ENCODE measurements around the gene TSLP.

Gene TSLP

DNA sequence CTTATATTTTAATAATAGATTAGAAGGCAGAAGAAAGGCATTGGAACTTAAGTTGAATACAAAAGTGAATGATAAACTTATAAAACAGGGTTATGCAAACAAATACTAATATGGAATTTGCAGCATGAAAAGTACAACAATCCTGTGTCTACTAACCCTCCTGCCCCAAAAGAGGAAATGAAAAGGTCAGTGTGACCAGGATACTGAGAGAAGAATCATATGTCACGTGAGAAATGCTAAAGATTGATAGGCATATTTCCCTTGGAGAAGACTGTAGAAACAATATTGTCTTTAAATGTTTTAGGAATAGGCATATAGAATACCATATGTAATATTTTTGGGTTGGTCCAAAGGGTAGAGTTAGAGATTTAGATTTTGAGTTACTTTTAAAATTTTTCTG, 24.5 kb downstream of the TSLP start:
- no peak for DNase-seq (ENCODE audit: low read depth, low spot score)

DNA sequence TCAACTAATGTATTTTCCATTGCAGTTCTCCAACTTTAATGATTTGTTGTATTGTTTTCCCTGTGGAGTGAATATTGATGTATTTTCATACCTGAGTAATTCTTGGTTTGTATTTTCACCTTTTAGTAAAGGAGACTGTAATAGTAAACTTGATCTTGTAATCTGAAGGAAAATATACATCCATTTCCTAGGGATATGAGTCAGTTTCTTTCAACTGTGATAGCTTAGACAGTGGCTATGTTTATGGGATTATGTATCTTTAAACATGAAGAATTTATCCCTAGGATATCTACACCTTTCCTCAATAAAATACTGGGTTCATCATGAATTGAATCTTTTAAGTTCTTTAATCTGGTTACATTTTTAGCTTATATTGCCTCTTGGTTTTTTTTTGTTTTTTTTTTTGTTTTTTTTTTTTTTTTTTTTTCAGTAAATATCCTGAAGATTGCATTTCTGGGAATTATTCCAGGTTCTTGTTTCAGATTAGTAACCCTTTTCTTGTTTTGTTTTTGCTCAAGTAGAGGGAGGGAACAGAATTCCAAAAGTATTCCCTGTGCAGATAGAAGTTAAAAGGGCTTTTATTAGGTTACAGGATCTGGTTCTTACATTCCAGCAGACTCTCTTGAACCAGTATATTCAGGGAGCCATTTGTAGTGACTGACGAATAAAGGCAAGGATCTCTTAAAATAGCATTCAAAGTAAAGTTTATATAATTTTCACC, 27.7 kb downstream of the TSLP start:
- no peak for DNase-seq (ENCODE audit: low read depth, low spot score)

DNA sequence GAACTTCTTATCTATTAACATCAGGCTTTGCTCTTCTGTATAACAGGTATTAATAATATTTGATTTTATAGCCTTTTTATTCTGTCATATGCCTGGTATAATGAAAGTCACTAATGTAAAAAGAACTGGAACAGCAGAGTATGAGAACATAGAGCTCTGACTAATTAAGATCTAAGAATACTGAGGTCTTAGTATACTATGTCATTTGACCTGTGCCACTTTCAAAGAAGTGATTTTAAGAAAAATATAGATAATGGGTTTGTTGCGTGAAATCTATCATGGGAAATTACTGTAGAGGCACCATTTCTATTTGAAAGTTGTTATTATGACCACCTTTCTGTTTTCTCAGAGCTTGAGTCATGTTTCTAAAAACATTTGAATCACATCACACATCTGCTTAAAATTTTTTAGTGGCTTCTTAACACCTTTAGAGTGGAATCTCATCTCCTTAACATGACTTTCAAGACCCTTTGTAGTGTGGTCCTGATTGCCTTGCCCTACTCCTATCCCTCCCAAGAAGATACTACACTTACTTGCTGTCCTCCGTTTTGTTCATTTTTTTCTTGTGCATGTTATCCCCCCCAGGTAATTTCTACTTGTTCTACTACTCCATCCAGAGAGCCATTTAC, 34.9 kb downstream of the TSLP start:
- no peak for DNase-seq (ENCODE audit: low read depth, low spot score)

DNA sequence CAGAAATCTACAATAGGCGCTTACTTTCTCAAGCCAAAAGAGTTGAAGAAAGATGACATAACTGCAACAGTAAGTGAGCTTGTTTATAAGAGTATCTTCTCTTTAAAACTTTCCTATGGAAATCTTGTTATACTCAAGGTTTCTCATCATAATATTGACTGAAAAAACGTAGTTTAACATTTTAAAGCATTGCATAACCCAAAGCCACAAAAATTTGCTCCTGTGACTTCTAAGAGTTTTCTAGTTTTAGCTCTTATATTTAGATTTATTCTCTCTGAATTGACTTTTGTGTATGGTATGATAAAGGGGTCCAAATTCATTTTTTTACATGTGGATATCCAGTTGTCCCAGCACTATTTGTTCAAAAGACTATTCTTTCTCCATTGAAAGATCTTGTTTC, 35.9 kb downstream of the TSLP start:
- no peak for DNase-seq (ENCODE audit: low read depth, low spot score)

DNA sequence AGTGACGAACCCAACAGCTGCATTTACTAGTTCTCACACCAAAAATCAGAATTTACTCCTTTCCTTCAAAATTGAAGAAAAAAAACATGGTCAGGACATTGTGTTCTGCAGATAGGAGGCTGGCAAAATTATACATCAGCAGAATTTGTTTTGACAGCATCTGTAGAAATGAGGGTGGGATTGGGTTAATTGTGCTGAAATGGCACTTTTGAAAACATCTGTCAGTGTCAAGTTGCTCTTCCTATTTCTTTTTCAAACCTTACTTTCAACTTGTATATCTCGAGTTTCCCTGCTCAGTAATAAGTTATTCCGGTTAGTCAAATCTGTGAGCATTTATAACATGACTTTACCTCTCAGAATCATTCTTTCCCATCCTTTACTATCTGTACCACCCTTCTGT, 40.4 kb downstream of the TSLP start:
- DNase-seq (ENCODE audit: low read depth, low spot score), result no peak

DNA sequence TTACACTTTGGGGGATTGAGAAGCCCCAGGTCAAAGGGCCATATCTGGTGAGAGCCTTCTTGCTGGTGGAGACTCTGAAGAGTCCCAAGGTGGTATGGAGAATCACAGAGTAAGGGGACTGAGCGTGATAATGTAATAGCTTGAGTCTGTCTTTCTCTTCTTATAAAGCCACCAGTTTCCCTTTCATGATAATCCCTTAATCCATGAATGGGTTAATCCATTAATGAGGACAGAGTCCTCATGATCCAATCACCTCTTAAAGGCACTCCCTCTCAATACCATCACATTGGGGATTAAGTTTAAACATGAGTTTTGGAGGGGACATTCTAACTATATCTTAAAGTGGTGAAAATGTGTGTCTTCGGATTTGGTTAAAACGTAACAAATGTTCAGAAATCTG, 42.2 kb downstream of the TSLP start:
- no peak for DNase-seq (ENCODE audit: low read depth, low spot score)

DNA sequence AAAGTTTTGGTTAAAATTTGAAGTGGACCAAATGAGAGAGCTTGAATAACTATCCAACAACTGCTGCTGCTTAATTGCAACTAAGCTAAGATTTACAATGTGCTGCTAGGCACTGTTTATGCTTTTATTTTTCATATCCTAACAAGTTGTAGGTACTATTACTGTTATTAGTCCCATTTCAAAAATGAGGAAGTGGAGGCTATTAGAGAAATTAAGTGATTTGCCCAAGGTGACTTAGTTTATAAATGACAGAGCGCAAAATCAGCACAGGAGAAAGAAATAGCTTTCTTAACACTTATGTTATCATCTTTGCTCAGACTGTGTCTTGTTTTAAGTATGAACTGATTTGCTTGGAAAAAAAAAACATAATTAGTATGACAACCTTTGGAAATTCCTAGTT, 43.7 kb downstream of the TSLP start:
- DNase-seq (ENCODE audit: low read depth, low spot score), result no peak

DNA sequence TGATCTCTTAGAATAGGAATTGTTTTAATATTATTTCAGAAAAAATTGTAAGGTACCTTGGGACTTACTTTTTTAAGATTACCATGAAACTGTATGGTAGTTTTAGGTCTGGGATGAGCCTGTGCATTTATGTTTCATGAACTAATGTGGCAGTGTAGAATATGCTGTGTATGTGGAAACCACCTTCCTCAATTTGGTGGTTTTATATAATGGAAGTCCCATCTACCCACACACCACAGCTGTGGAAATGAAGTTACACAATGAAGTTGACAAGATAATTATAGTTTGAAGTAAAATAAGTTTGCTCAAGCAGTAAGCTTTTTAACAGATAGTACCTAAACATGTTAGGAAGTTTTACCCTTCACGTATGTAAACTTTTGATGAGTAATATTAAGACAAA, 45.0 kb downstream of the TSLP start:
- DNase-seq (ENCODE audit: low read depth, low spot score), result no peak

DNA sequence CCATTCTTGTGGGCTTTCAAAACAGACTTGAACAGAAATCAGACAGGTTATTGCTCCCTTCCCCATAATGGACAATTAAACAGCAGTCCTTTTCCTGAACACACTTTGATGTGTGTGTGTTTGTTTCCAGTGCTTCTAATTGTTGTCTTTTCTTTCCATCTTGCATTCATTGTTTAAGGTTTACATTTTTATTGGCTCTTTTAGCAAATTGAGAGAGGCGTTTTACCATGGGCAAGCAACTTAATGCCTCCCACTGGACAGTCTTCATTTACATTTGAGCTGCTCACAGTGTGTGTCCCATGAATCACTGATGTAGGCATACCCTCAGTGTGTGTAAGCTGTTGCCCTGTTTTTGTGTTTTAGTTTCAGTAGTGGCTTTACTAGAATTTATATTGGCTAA, 45.6 kb downstream of the TSLP start:
- DNase-seq (ENCODE audit: low read depth, low spot score), result no peak

DNA sequence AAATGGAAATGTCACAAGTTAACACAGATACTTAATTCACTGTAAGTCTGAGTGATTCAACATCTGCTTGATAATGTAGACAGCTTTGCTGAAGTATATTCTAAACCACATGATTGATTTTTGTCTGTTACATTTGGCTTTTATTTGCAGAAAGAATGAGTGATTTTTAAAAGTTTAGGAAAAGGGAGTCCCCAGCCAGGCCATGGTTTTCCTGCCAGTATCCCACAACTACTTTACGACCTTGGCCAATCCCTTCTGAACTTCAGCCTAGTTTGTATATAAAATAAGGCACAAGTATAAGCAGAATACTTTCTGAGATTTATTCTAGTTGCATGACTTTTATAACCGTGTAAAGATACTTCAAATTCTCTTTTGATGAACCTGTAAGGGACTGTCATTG, 47.7 kb downstream of the TSLP start:
- DNase-seq (ENCODE audit: low read depth, low spot score), result no peak

DNA sequence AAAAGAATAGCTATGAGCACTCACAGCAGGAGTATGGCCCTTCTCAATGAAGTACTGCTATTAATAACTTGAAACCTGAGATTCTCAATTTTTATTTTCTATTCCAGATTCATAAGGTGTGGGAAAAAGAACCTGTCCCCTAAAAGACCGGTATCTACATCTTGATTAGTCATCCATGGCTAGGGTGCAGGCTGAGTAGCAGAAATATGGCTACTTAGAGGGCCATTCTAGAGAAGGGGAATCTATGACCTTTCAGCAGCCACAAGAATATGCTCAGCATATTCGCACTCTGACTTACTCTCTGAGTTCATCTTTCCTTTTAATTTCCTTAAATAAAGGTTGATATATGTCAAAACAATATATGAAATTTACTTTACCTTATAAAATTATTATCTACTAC, 48.3 kb downstream of the TSLP start:
- DNase-seq (ENCODE audit: low read depth, low spot score), result no peak

DNA sequence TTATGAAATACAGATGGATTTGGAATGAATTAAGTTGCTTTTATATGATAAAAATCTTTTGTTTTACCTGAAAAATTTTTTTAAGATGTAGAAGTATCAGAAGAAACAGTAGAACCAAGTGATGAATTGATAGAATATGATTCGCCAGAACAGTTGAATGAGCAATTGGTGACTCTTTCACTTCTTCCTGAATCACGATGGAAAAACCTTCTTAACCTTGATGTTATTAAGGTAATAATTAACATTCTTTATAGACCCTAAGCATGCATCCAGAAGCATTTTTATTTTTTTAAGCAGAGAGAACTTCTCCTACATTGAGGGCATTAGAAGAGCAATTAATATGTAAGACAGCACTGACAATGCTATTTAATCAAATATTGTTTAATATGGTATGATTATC, 49.4 kb downstream of the TSLP start:
- no peak for DNase-seq (ENCODE audit: low read depth, low spot score)

DNA sequence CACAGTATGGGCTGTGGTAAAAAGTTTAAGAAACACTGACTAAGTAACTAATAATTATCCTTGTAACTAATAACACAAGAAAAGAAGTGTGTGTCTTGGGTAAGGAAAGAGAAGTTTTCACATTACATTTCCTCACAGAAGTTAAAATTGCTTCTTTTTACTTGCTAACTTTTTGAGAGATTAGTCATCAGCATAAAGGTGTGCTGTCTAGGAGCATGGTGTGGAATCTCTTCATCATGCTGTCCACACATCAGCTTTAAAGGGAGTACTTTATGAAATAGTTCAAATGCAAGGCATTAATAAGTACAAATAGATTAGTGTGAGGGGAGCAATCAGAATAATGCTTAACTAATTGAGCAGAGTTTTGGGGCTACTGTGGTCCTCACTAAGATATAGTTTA, 50.4 kb downstream of the TSLP start:
- DNase-seq (ENCODE audit: low read depth, low spot score), result no peak

DNA sequence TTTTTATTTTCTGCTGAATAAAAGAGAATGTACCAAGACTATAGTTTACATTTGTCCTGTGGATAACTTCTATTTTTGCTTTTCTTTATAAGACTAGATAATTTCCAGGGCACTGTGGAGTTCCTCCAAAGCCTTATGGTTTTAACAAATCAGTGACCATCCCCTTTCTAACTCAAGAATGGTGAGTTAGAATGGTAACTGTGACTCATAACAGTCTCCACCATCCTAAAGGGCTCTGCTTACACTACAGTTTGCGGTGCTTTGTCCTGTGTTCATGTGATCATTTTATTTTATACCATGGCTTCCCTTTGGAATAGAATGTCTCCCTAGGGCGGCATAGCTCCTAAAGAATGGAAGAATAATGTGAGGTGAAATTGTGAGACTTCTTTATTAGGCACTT, 50.9 kb downstream of the TSLP start:
- DNase-seq (ENCODE audit: low read depth, low spot score), result no peak

DNA sequence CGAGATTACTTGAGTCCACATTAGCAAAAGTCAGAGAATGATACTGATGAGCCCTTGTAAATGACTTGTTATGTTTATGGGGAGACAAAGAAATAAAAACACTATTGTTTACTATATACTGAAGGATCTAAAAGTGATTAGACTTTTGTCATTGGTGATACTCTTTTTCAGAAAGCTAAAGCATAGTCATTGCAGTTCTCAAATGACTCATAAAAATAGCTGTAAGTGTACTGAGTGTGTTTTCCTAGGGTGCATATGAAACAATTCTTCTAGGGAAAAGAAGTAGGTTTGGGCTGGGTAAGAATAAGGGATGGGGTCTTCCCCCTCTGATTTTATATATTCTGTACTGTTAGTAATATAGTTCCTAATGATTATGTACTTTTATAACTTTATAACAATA, 53.3 kb downstream of the TSLP start:
- DNase-seq (ENCODE audit: low read depth, low spot score), result no peak

DNA sequence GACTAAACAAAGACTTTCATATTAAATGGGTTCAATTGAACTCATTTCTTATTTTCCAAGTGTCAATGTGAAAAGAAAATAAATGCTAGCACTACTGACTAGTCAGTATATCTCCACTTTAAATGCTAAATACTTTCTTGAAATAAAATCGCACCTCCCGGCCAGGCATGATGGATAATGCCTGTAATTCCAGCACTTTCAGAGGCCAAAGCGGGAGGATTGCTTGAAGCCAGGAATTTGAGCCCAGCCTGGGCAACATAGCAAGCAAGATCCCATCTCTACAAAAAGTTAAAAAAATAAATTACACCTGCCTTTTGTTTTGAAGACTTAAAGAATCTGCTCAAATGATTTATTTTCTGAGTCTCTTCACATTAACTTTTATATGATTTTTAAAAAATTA, 55.4 kb downstream of the TSLP start:
- no peak for DNase-seq (ENCODE audit: low read depth, low spot score)
